Anterior cingulate cortex (tissue), 58 donors: ENCODE results near the gene MROH8.
A peak's percentile ranks its signal among the peaks of the same experiment; 100 is the strongest.

Source experiments
- DNase-seq, 58 donors: peaks; one replicate each; lab custom pipeline; 2025; lab: John Stamatoyannopoulos, UW

The MROH8 gene

DNA sequence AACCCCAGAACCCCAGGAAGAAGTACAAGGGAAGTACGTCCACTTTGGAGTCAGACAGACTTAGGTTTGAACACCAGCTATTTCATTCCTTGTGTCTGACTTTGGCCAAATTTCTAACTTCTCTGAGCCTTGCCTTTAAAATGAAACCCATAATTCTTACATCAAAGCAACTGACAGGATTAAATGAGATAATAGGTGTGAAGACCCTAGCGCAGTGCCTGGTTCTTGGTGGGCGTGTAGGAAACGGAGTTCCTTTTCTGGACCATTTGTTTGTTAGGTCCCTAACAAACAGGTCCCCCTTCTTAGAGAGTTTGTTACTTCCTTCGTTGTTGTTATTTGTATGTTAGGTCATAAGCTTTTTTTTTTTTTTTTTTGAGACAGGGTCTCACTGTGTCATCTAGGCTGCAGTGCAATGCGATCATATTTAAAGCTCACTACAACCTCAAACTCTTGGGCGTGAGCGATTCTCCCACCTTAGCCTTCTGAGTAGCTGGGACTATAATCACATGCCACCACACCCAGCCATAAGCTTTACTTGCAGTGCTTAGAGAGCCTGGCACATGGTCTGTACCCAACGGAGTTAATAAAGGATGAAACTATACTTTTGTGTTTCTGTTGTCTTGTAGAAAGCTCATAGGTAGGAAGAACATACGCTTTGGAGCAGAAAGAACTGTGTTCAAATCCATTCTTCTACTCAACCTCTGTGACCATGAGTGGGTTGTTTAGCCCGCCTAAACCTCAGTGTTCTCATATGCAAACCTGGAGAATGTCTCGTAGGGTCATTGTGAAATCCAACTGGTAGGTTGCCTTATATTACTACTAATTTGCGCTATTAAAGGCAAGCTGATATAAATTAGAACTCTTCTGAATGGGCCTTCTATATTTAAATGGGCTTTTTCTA lies 21.8 kb upstream of the MROH8 start:
- no peak for DNase-seq

DNA sequence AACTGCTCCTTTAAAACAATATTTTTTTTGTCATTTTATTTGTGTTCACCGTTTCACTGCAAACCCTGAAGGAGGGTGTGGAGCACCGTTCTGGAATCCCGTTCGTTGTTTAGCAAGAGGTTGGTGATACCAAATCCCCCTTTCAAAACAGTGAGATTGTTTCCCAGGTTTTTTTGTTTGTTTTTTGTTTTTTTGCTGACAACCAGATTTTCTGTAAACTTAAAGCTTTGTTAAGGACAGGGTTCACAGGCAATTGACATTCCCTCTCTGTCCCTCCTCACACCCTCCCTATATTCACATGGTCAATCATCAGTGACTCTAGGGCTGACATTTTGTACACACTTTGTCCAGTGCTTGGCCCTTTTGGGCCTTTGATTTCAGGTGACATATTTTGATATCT lies 21.0 kb upstream of the MROH8 start:
- DNase-seq: no peak

DNA sequence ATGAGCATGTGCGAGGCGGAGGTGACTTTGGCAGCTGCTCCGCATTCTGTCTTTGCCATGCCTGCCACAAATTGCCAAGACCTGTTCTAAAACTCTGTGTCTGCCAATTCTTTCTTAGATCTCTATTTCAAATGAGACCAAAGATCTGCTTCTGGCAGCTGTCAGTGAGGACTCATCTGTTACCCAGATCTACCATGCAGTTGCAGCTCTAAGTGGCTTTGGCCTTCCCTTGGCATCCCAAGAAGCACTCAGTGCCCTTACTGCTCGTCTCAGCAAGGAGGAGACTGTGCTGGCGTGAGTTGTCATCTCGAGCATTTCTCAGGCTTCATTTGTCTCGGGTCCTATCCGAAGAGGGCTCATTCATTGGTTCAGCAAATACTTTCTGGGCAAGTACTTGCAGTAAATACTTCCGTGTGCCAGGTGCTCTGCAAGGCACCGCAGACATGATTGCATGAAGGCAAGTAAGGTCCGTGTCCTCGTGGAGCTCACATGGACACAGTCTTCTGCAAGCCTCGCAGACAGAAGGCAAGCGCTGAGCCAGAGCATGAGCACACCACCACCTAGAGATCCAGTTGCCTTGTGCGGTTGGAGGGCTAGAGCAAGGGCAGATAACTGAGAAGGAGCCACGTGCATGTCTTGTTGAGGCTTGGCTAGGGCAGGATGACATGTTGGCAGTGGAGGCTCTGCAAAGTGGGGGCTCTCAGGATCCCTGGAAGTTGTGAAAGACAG lies 19.7 kb upstream of the MROH8 start:
- DNase-seq: peak in 2 of 58 donors; percentile 7 to 28

DNA sequence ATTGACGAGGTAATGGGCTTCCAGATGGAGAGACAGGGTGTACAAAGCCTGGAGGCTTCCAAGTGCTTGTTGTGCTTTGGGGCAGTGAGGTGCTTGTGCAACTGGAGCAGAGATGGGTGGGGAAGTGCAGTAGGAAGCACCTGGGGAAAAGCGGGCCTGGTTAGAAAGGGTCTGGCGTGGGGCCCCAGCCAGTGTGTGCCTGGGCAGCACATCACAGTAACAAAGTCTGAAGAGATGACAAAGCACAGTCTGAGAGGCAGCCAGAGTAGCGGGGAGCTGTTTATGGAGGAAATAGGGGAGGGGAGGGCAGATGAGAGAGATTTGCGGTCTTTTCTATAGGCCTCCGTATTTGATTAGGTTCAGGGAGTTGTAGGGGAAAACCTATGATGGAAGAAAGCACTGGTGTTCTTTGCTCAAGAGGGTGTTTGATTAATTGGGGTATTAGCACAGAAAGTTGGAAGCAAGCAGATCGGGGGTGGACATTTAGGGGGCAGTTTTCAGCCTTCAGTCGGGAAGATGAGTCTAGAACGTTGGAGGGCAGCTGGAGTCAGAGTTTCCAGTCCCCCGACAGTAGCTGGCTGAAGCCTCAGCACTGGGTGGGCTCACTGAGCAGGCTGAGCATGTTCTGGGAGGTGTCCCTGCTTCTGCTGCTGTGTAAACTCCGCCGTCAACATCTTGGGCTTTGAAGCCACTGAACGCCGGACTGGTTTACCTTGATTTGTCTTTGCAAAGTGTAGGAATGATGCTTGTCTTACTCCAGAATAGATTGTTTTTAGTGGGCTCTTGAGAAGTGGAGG lies 15.5 kb upstream of the MROH8 start:
- no peak for DNase-seq

DNA sequence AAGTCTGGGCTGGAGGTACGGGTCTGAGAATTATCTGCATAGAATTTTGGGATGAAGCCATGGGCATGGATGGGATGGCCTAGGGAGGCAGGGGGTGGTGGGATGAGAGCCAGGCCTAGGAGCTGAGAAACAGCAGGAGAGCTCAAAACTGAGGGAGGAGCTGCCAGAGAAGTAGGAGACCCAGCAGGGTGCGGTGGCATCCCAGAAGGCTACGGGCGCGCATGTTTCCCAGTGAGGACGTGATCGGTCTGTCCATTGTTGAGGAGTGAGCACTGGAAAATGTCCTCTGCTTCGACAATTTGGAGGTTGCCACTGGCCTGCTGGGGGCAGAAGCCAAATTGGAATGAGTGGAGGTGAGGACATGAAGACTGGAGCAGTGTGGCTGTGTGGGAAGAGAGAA lies 14.5 kb upstream of the MROH8 start:
- DNase-seq: peak in 3 of 58 donors; percentile 16 to 32 (median 21)

DNA sequence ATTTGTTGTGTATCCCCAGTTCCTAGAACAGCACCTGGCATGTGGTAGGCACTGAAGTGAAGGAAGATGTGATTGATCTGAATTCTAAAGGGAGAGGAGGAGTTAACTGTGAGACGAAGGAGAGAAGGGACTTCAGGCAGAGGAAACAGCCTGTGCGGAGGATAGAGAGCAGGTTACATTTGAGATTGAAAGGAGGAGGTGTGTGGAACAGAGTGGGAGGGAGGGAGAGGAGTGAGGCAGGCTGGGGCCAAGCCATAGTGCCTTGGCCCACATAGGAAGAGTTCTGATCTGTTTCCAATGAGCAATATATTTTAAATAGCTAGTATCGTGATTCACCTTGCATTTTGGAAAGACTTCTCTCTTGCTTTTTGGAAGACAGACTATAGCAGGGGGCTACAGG lies 13.9 kb upstream of the MROH8 start:
- DNase-seq: peak in 7 of 58 donors; percentile 12 to 49 (median 34)

DNA sequence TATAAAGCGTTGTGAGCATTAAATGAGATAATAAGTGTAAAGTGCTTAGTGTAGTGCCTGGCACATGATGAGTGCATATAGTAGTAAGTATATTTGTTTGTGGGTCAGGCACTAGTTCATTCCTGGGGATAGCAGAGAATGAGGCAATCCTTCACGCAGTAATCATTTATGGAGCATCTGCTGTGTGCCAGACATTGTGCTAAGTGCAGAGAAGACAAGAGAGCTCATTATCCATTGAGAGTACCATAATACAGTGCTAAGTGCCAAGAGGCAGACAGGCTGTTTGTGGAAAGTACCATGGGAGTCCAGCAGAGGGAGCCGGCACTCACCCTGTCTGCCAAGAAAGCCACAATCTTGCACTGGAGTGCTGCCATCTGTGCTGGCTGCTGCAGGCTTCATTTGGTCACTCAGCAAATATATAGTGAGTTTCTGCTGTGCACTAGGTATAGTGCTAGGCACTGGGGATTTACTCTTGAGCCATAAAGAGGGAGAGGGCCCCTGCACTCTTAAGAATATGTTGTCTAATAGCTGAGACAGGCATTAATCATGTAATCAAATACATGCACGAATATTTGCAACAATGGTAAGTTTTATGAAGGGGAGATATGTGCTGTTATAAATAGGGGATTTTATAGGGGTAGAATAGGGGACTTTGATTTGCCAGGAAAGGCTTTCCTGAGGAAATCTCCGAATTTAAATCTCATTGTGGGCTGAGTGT lies 12.9 kb upstream of the MROH8 start:
- peak; percentile 13 to 96 (median 88) for DNase-seq

DNA sequence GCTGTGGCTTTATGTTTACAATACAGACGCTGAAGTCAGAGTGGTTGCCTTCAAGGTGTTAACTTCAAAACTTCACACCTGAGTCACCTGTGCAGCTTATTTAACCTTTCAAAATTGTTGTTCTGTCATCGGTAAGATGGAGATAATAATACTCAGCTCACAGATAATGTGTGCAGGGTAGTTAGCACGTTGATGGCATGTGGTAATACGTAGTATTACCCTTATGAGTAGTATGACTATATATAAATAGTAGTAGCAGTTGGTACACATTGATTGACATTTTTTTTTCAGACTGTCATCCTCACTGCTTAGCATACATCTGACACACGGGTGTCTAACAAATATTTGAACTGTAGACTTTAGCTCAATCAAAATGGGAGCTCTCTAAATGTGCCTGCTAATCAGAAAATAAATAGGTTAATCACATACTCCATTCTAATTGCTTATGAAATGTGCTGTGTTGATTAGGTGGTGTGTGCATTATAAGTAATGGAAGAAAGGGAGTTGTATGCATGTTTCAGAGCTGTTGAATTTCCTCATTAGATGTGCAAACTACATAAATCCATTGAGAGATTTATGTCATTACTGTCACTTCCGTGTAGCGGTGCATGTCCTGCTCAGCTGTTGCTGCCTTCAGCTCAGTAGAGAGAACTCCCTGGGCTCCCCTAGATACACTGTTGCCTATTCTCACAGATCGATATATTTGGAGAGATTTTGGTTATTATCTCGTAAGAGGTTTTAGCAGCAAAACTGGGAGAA lies 11.2 kb upstream of the MROH8 start:
- DNase-seq: no peak

DNA sequence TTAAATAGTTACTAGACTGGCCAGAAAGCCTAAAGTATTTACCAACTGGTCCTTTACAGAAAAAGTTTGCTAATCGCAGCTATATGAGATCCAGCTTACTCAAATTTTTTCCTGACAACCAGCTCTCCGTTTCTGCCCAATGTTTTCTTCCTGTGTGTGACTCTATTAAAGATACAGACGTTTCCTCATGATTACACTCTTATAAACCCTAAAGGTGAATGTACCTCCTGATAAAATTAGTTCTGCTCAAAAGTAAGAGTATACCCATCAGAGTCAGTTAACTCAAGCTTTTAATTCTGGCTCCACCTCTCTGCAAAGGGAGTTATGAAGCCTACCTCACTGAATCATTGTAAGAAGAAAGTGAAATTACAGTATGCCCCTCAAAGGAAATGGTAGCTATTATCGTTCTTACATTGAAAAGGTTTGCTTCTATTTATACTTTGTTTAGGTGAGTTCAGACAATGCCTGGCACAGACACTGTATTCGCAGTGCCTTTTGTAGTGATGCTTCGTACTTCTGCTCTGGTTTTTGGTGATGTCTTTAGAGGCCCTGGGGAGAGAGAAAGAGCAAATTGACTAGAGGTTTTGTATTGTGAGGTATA lies 10.2 kb upstream of the MROH8 start:
- DNase-seq: no peak

DNA sequence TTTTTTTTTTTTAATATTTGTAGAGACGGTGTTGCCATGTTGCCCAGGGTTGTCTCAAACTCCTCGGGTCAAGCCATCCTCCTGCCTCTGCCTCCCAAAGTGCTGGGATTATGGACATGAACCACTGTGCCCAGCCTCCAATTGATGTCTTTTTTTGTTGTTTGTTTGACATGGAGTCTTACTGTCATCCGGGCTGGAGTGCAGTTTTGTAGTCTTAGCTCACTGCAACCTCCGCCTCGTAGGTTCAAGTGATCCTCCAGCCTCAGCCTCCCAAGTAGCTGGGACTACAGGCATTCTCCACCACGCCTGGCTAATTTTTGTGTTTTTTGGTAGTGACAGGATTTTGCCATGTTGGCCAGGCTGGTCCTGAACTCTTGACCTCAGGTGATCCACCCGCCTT lies 9.4 kb upstream of the MROH8 start:
- no peak for DNase-seq

DNA sequence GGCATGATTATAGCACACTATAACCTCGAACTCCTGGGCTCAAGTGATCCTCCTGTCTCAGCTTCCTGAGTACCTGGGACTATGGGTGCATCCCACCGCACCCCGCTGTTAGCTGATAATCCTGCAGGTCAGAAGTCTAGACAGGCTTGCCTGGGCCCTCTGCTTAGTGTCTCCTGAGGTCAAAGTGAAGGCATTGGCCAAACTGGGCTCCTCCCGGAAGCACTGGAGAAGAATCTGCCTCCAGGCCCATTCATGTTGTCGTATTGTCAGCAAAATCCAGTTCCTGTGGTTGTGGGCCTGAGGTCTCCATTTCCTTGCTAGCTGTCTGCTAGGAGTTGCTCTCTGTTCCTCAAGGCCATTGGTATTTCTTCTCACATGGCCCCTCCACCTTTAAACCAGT lies 6.3 kb upstream of the MROH8 start:
- no peak for DNase-seq

DNA sequence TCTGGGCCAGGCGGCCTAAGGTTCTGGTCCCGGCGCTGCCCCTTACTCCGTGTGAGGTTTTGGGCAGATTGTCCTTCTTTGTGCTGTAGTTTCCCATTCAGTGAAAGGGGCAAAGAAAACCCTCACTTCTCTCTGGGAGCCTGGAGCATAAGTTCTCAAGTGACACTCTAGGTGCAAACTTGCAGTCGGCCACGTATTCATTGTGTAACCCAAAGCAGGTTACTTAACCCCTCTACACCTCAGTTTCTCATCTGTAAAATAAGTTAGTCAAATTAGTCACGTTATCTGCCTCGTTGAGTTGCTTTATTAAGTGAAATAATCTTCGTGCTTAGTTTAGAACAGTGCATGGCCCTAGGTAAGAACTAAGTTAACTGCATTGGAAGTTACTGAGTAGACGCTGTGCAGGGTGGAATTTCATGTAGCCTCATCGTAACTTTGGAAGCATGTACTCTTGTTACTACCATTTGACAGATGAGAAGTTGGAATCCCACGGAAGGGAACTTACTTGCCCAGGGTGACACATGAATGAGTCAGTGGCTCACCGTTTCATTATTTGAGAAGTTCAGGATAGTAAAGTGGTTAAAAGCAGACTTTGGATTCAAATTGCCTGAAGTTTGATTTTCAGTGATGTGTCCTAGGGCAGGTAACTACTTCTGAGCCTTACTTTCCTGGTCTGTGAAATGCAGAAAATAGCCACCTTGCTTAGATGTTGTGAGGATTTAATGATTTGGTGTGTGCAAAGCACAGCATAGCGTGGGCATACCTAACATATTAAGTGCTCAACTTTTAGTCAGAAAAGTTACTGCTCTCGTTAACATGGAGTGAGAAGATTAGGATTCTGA lies 556 bp upstream of the MROH8 start:
- no peak for DNase-seq

DNA sequence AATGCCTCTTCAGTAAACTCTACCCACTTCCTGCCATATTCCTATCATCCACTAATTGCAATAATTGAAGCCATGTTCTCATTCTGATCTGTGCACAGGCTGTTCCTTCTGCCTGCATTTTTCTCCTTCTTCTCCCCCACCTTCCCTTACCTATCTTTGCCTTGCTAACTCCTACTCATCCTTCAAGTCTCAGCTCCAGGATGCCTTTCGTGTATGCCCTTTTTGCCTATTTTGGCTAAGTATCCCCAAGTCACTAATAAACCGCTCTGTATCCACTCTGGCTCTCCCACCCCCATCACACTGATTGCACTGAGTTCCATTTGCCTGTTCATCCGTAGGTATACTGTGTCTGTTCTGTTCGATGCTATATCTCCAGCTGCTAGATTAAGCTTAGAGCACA lies 6.5 kb downstream of the MROH8 start:
- peak in 1 of 58 donors; percentile 10 for DNase-seq

DNA sequence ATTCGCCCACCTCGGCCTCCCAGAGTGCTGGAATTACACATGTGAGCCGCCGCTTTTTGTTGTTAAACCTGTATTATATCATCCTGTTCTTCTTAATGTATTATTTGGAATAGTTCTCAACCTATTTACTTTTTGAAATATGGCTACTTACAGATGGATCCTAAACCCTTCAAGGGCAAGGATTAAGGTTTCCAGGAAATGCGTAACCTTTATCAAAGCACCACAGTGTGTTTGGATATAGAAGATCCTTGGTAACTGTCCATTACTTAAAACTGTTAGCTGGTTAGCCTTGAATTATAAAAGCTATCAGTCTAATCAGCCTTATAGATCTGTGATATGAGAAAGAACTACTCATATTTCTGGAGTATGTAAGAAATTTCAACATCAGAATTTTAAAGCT lies 12.5 kb downstream of the MROH8 start:
- no peak for DNase-seq

DNA sequence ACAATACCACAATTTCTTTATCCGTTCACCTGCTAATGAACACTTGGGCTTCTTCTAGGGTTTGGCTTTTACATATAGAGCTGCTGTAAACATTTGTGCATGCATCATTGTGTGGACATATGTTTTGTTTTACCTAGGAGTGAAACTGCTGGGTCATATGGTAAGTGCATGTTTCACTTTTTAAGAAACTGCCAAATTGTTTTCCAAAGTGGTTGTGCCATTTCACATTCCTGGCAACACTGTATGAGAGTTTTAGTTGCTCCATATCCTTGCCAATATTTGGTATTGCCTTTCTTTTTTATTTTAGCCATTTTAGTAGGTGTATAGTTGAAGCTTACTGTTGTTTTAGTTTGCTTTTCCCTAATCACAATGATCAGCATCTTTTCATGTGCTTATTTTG lies 14.3 kb downstream of the MROH8 start:
- DNase-seq: no peak

DNA sequence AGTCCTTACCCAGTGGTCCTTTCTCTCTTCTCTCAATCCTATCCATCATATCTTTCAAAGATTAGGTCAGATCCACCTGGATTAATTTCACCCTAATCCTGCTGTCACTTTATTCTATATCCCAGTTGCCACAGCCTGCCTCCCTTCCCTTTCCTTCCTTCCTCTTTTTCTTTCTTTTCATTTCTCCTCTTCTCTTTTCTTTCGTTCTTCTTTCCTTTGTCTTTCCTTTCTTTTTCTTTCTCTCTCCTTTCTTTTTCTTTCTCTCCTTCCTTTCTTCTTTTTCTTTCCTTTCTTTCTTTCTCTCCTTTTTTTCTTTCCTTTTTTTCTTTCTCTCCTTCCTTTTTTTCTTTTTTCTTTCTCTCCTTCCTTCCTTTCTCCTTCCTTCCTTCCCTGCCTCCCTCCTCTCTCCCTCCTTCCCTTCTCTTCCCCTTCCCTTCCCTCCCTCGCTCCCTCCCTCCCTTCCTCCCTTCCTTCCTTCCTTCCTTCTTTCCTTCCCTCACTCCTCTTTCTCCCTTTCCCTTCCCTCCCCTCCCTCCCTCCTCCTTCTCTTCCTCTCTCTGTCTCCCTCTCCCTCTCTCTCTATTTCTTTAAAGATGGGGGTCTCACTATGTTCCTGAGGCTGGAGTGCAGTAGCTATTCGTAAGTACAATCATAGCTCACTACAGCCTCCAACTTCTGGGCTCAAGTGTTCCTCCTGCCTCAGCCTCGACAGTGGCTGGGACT lies 15.4 kb downstream of the MROH8 start:
- DNase-seq: no peak

DNA sequence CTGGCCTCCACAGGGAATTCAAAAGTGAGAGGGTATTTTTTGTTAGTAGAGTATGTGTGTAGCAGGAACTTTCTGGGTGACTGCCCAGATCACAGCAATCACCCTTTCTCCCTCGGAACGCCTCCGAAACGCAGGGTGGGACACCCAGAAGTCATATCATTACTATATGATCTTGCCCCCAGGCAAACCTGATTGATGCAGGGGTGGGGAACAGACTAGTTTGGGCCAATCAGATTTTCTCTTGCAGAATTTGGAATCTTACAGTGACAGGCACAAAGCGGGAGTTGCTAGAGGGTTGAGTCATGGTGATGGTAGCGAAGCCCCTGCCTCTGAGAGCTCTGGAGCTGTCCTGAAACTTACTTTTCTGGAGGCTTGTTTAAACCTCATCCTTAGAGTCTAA lies 16.7 kb downstream of the MROH8 start:
- peak in 1 of 58 donors; percentile 11 for DNase-seq
